Activated T-cell treated with anti-CD3 and anti-CD28 coated beads, Interleukin-2, amount 50 U/mL, for 48 hours (primary cell): ENCODE results near the gene COL26A1.

Experiments
- DNase-seq, 2 experiments: peaks; one replicate each; pipeline ENCODE4 v3.0.0-alpha.2; 2020

The COL26A1 gene

GRCh38 chr7:101537205-101537604 is 174.5 kb downstream of the COL26A1 start:
- DNase-seq: no peak

- DNase-seq: no peak
Measured at GRCh38 chr7:101537935-101538595, 175.4 kb downstream of the COL26A1 start.

GRCh38 chr7:101538596-101539459 is 176.2 kb downstream of the COL26A1 start:
- peak; percentile 76 to 77 for DNase-seq

GRCh38 chr7:101539784-101540183 is 177.1 kb downstream of the COL26A1 start:
- DNase-seq: no peak

GRCh38 chr7:101542527-101543241 is 180.0 kb downstream of the COL26A1 start:
- peak; percentile 85 to 88 for DNase-seq

- DNase-seq: no peak
Measured at GRCh38 chr7:101543242-101543766, 180.6 kb downstream of the COL26A1 start.

GRCh38 chr7:101543846-101544245 is 181.2 kb downstream of the COL26A1 start:
- DNase-seq: no peak

GRCh38 chr7:101545441-101546190 is 182.9 kb downstream of the COL26A1 start:
- DNase-seq: no peak

GRCh38 chr7:101546308-101546936 is 183.7 kb downstream of the COL26A1 start:
- no peak for DNase-seq

GRCh38 chr7:101547022-101547915 is 184.6 kb downstream of the COL26A1 start:
- no peak for DNase-seq

GRCh38 chr7:101547916-101548661 is 185.4 kb downstream of the COL26A1 start:
- no peak for DNase-seq

GRCh38 chr7:101549734-101550133 is 187.1 kb downstream of the COL26A1 start:
- no peak for DNase-seq

- no peak for DNase-seq
Measured at GRCh38 chr7:101550641-101551541, 188.2 kb downstream of the COL26A1 start.

- peak in 1 of 2 experiments; percentile 2 for DNase-seq
Measured at GRCh38 chr7:101553018-101553770, 190.5 kb downstream of the COL26A1 start.

GRCh38 chr7:101553771-101554445 is 191.2 kb downstream of the COL26A1 start:
- DNase-seq: no peak

- DNase-seq: peak in 1 of 2 experiments; percentile 12
Measured at GRCh38 chr7:101554584-101555268, 192.1 kb downstream of the COL26A1 start.
